Ishikawa (cell line): ENCODE measurements around the gene PARVG.

Experiments
- CEBPB ChIP-seq: IDR thresholded peaks from 2 replicates; pipeline ENCODE4 v1.6.1; 2012
- EP300 ChIP-seq: IDR thresholded peaks from 2 replicates; pipeline ENCODE4 v1.6.1; 2012; ENCODE audit warnings: borderline replicate concordance
- FOXM1 ChIP-seq: IDR thresholded peaks from 2 replicates; pipeline ENCODE4 v1.6.1; 2012; ENCODE audit warnings: low read depth, borderline replicate concordance
- MAX ChIP-seq: IDR thresholded peaks from 2 replicates; pipeline ENCODE4 v1.6.1; 2012
- NFIC ChIP-seq: IDR thresholded peaks from 2 replicates; pipeline ENCODE4 v1.6.1; 2012
- RAD21 ChIP-seq: IDR thresholded peaks from 2 replicates; pipeline ENCODE4 v1.6.1; 2012; ENCODE audit warnings: low read depth
- REST ChIP-seq: IDR thresholded peaks from 2 replicates; pipeline ENCODE4 v1.6.1; 2012; ENCODE audit warnings: low read depth, mild to moderate bottlenecking
- TAF1 ChIP-seq: IDR thresholded peaks from 2 replicates; pipeline ENCODE4 v1.6.1; 2012; ENCODE audit warnings: low read depth, mild to moderate bottlenecking
- TCF12 ChIP-seq: IDR thresholded peaks from 2 replicates; pipeline ENCODE4 v1.6.1; 2012; ENCODE audit warnings: low read depth
- TEAD4 ChIP-seq: IDR thresholded peaks from 2 replicates; pipeline ENCODE4 v1.6.1; 2012
- USF1 ChIP-seq: IDR thresholded peaks from 2 replicates; pipeline ENCODE4 v1.6.1; 2012
- YY1 ChIP-seq: IDR thresholded peaks from 2 replicates; pipeline ENCODE4 v1.6.1; 2012; ENCODE audit warnings: low read depth
- ZBTB7A ChIP-seq: IDR thresholded peaks from 2 replicates; pipeline ENCODE4 v1.6.1; 2012; ENCODE audit warnings: low read depth

- TF ChIP-seq REST, result no peak
- no peak for TF ChIP-seq EP300
- TF ChIP-seq FOXM1, result no peak
- TF ChIP-seq TEAD4, result no peak
- no peak for TF ChIP-seq RAD21
- TF ChIP-seq USF1, result no peak
- no peak for TF ChIP-seq TAF1
- TF ChIP-seq YY1, result no peak
- TF ChIP-seq CEBPB, result no peak
- TF ChIP-seq MAX, result no peak
- TF ChIP-seq ZBTB7A, result no peak
- no peak for TF ChIP-seq NFIC
- TF ChIP-seq TCF12, result no peak
These were observed 25.6 kb upstream of the PARVG start for GRCh38 chr22:44155115-44155514.
